Activated naive CD4-positive, alpha-beta T cell treated with anti-CD3 and anti-CD28 coated beads, Interleukin-2, amount 50 U/mL, for 16 hours (primary cell): Measurements from ENCODE around the gene HRH2.

Experiments
- DNase-seq: peaks from one replicate; pipeline ENCODE4 v3.0.0-alpha.2; 2020

The HRH2 gene

GRCh38 chr5:175694371-175695160 is 36.7 kb downstream of the HRH2 start:
- no peak for DNase-seq

GRCh38 chr5:175695161-175696126 is 37.6 kb downstream of the HRH2 start:
- no peak for DNase-seq

GRCh38 chr5:175696139-175696854 is 38.4 kb downstream of the HRH2 start:
- peak; percentile 77 for DNase-seq

DNA sequence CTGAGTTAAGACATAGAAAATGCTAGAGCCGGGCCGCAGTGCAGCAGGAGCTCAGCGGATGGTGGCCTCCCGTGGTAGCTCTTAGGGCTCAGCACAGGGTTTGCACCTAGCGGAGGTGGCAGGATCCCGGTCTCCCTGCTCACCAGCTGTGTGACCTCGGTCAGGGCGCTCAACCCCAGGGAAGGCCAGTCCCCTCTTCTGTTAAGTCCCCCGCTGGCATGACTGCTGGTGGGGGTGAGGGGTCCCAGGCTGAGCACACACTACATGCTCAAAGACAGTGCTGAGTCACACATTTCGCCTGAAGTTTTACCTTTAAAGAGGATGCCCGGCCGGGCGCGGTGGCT is 39.0 kb downstream of the HRH2 start:
- DNase-seq = no peak

DNA sequence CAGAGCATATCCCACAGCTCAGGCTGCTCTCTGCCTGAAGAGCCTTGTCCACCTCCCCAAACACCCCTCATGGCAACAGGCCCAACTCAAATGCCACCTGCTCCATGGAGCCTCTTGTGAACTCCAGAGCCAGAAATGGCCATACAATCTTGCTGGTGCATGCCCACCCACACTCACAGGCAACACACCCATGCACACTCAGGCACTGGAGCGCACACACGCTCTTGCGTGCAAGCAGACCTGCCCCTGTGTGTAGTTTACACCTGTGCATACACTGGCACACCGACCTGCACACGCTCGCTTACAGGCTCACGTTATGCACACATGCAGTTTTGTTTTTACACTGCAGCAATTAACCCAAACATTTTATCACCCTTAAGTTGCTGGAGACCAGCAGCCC is 40.0 kb downstream of the HRH2 start:
- no peak for DNase-seq

GRCh38 chr5:175698401-175699115 is 40.7 kb downstream of the HRH2 start:
- DNase-seq = no peak

DNA sequence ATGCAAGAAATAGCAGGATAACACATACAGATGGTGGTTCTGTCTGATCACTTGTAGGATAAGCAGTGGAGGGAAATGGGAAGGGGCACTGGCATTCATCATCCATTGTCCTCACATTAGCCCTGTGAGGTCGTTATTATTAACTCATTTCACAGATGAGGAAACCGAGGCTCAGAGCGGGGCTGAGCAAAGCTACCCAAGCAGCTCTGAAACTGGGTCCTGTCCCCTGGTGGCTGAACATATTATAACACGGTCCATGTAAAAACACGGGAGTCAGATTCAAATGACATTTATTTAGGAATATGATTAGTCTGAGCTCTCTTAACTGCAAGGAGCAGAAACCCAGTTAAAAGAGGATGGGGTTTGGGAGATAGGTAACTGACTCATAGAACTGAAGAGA is 43.1 kb downstream of the HRH2 start:
- DNase-seq = no peak

- DNase-seq = no peak
Measured at GRCh38 chr5:175701797-175702196, 43.9 kb downstream of the HRH2 start.

- DNase-seq = no peak
Measured at GRCh38 chr5:175706499-175706898, 48.6 kb downstream of the HRH2 start.

GRCh38 chr5:175707751-175708375 is 50.0 kb downstream of the HRH2 start:
- DNase-seq = no peak

DNA sequence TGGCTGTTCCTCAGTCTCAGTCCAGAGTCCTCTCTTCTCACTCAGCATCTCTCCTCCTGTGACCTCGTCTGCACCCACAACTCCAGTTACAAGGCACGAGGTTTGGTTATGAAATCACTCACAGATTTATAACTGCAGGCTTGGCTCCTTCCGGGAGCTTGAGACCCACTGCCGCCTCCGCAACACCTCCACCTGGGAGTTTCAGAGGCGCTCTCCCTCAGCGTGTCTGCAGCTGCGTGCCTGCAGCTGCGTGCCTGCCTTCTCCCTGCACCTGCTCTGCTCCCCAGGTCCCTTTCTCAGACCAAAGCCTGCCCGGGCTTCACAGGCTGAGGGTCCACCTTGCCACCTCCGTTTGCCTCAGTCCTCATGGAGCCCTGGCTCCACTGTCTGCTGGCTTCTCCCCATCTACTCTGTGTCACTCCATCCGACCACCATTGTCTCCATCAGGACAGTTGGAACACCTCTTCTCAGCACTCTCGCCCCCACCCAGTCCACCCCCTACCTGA is 51.5 kb downstream of the HRH2 start:
- DNase-seq = no peak

GRCh38 chr5:175710326-175710725 is 52.5 kb downstream of the HRH2 start:
- no peak for DNase-seq

- DNase-seq = no peak
Measured at GRCh38 chr5:175711031-175711430, 53.2 kb downstream of the HRH2 start.

GRCh38 chr5:175711472-175712312 is 53.8 kb downstream of the HRH2 start:
- DNase-seq = no peak

DNA sequence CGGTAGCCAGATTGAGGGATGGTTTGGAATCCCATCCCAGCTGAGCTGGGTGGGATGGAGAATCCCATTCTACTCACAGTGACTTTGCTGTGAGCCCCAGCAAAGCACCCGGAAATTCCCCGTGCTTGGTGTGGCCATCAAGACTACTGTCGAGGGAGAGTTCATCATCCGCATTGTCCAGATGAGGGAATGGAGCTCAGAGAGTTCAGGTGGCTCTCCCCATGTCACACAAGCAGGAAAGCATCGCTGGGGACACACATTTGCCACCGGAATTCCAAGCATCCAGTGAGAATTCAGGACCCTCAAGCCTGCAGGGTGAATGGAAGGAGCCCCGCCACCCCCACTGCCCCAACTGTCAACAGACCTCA is 54.4 kb downstream of the HRH2 start:
- no peak for DNase-seq

- DNase-seq = no peak
Measured at GRCh38 chr5:175712681-175713085, 54.8 kb downstream of the HRH2 start.

- no peak for DNase-seq
Measured at GRCh38 chr5:175713930-175714329, 56.1 kb downstream of the HRH2 start.

GRCh38 chr5:175714479-175715085 is 56.7 kb downstream of the HRH2 start:
- DNase-seq = no peak

- no peak for DNase-seq
Measured at GRCh38 chr5:175715627-175716522, 58.0 kb downstream of the HRH2 start.

GRCh38 chr5:175717837-175718236 is 60.0 kb downstream of the HRH2 start:
- no peak for DNase-seq
